Measurements from ENCODE around the gene ARFIP1.

The ARFIP1 gene

DNA sequence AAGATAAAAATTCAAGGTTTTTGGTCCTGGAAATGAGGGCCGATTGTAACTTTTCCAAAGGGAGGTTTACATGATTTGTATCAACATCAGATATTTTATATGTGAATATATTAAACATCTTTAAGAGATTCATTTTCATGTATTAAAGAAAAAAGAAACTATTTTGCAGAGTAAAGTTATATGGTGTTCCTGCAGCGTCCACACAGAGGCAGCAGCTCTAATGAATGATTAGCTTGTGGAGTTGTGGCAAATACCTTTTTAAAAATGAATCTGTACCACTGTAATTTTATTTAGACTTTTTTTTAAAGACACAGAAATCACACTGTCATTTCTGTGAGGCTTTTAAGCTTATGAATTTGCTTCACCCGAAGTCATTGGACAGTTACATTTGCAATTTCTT lies 130.8 kb downstream of the ARFIP1 start:
- H2BK5ac ChIP-seq (ENCODE audit: low read length): no peak overlapping the region
- H3K4ac ChIP-seq (ENCODE audit: low read length): no peak overlapping the region
- H3K4me2 ChIP-seq (ENCODE audit: insufficient read depth, low read length, poor library complexity, severe bottlenecking): no peak overlapping the region
- H4K8ac ChIP-seq (ENCODE audit: low read depth, low read length): no peak overlapping the region
- H4K91ac ChIP-seq (ENCODE audit: low read depth, low read length, poor library complexity): no peak overlapping the region
- H3K23ac ChIP-seq (ENCODE audit: low read depth, low read length, poor library complexity): no peak overlapping the region
- DNase-seq (ENCODE audit: low spot score): no peak
- H3K4me3 ChIP-seq (ENCODE audit: low read length in 2 of 2): no peak overlapping the region
- H3K4me1 ChIP-seq (ENCODE audit: control insufficient read depth in 2 of 2, insufficient read depth in 1 of 2, low read depth in 1 of 2, low read length in 2 of 2): no peaks in the 10 kb centered on the region
- no peak overlapping the region for H2BK15ac ChIP-seq (ENCODE audit: low read length)
- H2AK5ac ChIP-seq (ENCODE audit: low read depth, low read length): no peak overlapping the region
- H2BK12ac ChIP-seq (ENCODE audit: low read length): no peak overlapping the region
- no peaks in the 10 kb centered on the region for H3K27me3 ChIP-seq (ENCODE audit: control insufficient read depth in 3 of 3, insufficient read depth in 3 of 3, low read depth in 1 of 3, low read length in 3 of 3)
- H3K9ac ChIP-seq (ENCODE audit: low read depth, low read length, poor library complexity): no peak overlapping the region
- no peak overlapping the region for H2AFZ ChIP-seq (ENCODE audit: low read length)
- H3K79me1 ChIP-seq (ENCODE audit: low read depth, low read length): no peaks in the 10 kb centered on the region
- no CpG with 5 or more reads among the region's 3 CpGs for WGBS, 2 donors (ENCODE audit: extremely low coverage in 2 of 2, insufficient read length in 2 of 2, insufficient replicate concordance in 1 of 2)
- H3K9me3 ChIP-seq (replicated peaks in 1 of 2; ENCODE audit: control insufficient read depth in 2 of 2, insufficient read depth in 1 of 2, low read depth in 1 of 2, low read length in 2 of 2): peaks cover 0 to 3% of the 10 kb centered on the region in 2 donors
- H3K36me3 ChIP-seq (replicated peaks in 1 of 2; ENCODE audit: control insufficient read depth in 2 of 2, insufficient read depth in 2 of 2, low read length in 2 of 2): peaks cover 0 to 25% of the 10 kb centered on the region in 2 donors
- H3K18ac ChIP-seq (ENCODE audit: low read length): no peak overlapping the region
- H3K27ac ChIP-seq (replicated peaks; ENCODE audit: low read length): no peak overlapping the region
- no peak overlapping the region for H3K14ac ChIP-seq (ENCODE audit: low read length)
- no peak overlapping the region for H2BK120ac ChIP-seq (ENCODE audit: low read depth, low read length)

DNA sequence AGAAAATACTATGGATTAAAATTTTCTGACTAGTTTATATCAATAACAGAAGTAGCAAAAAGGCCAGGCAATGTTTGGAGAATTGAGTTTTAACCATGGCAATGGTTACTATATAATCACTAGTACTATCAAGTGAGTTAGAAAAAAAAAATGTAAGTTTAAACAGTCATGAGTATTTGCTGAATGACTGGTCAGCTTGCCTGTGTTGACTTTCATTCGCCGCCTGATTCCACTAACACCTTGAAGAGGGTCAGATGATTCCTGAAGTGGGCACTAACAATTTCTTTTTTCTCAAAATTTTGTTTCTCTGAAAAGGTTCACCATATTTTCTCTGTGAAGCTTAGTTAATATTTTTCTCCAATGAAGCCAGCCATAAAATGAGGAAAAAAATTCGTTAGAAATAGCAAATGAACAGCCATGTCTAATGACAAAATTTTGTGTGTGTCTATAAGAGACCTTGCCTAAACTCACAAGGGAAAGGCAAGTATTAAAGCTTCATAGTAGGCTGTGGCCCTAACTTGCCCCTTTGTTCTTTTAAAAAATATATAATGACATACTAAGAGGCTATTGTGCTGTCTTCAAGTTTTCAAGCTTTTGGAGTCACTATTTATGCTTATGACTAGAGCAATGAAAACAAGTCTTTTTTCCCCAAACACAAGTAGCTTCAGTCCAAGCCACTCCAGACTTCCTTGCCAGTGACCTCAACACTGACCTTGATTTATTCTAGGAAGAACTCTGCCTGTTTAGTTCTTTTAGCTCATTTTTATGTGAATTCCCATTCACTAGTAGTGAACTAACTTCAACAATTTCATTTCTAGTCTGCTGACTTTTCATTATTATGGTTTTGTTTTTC lies 138.0 kb downstream of the ARFIP1 start:
- no peak overlapping the region for H3K4ac ChIP-seq (ENCODE audit: low read length)

DNA sequence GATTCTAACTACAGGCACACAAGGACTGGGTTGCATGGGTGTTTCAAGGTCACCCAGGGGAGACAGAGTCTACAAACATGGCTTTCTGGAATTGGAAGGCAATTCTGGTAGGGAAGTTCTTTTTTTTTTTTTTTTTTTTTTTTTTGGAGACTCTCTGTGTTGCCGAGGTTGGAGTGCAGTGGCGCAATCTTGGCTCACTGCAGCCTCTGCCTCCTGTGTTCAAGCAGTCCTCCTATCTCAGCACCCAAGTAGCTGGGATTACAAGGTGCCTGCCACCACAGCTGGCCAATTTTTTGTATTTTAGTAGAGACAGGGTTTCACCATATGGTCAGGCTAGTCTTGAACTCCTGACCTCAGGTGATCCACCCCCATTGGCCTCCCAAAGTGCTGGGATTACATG lies 140.1 kb downstream of the ARFIP1 start:
- H3K79me1 ChIP-seq (ENCODE audit: low read depth, low read length): no peaks in the 10 kb centered on the region
- no peak overlapping the region for H3K23ac ChIP-seq (ENCODE audit: low read depth, low read length, poor library complexity)
- H3K4me3 ChIP-seq (ENCODE audit: low read length in 2 of 2): no peak overlapping the region
- no peak overlapping the region for H2BK120ac ChIP-seq (ENCODE audit: low read depth, low read length)
- DNase-seq (ENCODE audit: low spot score): no peak
- H3K36me3 ChIP-seq (replicated peaks in 1 of 2; ENCODE audit: control insufficient read depth in 2 of 2, insufficient read depth in 2 of 2, low read length in 2 of 2): peaks cover 0 to 2% of the 10 kb centered on the region in 2 donors
- no CpG with 5 or more reads among the region's 2 CpGs for WGBS, 2 donors (ENCODE audit: extremely low coverage in 2 of 2, insufficient read length in 2 of 2, insufficient replicate concordance in 1 of 2)
- no peak overlapping the region for H3K18ac ChIP-seq (ENCODE audit: low read length)
- H3K27ac ChIP-seq (replicated peaks; ENCODE audit: low read length): no peak overlapping the region
- no peak overlapping the region for H3K14ac ChIP-seq (ENCODE audit: low read length)
- no peak overlapping the region for H4K8ac ChIP-seq (ENCODE audit: low read depth, low read length)
- H3K27me3 ChIP-seq (ENCODE audit: control insufficient read depth in 3 of 3, insufficient read depth in 3 of 3, low read depth in 1 of 3, low read length in 3 of 3): no peaks in the 10 kb centered on the region
- no peak overlapping the region for H2BK12ac ChIP-seq (ENCODE audit: low read length)
- H3K4me2 ChIP-seq (ENCODE audit: insufficient read depth, low read length, poor library complexity, severe bottlenecking): no peak overlapping the region
- H3K4ac ChIP-seq (ENCODE audit: low read length): no peak overlapping the region
- no peak overlapping the region for H2AFZ ChIP-seq (ENCODE audit: low read length)
- H4K91ac ChIP-seq (ENCODE audit: low read depth, low read length, poor library complexity): no peak overlapping the region
- no peak overlapping the region for H2BK15ac ChIP-seq (ENCODE audit: low read length)
- no peak overlapping the region for H2AK5ac ChIP-seq (ENCODE audit: low read depth, low read length)
- no peak overlapping the region for H2BK5ac ChIP-seq (ENCODE audit: low read length)
- no peak overlapping the region for H3K9ac ChIP-seq (ENCODE audit: low read depth, low read length, poor library complexity)
- peaks cover 8 to 29% of the 10 kb centered on the region in 2 donors for H3K9me3 ChIP-seq (replicated peaks in 1 of 2; ENCODE audit: control insufficient read depth in 2 of 2, insufficient read depth in 1 of 2, low read depth in 1 of 2, low read length in 2 of 2)
- H3K4me1 ChIP-seq (ENCODE audit: control insufficient read depth in 2 of 2, insufficient read depth in 1 of 2, low read depth in 1 of 2, low read length in 2 of 2): no peaks in the 10 kb centered on the region

More for the DNA sequence above, 138.0 kb downstream of the ARFIP1 start:
- Histone ChIP-seq H3K4me3 (ENCODE audit: low read length in 2 of 2) (no peak overlapping the region), H3K79me1 (ENCODE audit: low read depth, low read length) (no peaks in the 10 kb centered on the region), H4K91ac (ENCODE audit: low read depth, low read length, poor library complexity) (no peak overlapping the region), H2AFZ (ENCODE audit: low read length) (no peak overlapping the region), H2AK5ac (ENCODE audit: low read depth, low read length) (no peak overlapping the region), H3K36me3 (replicated peaks in 1 of 2; ENCODE audit: control insufficient read depth in 2 of 2, insufficient read depth in 2 of 2, low read length in 2 of 2) (peaks cover 2 to 3% of the 10 kb centered on the region in 2 donors), H2BK15ac (ENCODE audit: low read length) (no peak overlapping the region), H3K18ac (ENCODE audit: low read length) (no peak overlapping the region), H2BK12ac (ENCODE audit: low read length) (no peak overlapping the region), H3K9ac (ENCODE audit: low read depth, low read length, poor library complexity) (no peak overlapping the region), H3K27ac (replicated peaks; ENCODE audit: low read length) (no peak overlapping the region), H3K23ac (ENCODE audit: low read depth, low read length, poor library complexity) (no peak overlapping the region), H3K4me2 (ENCODE audit: insufficient read depth, low read length, poor library complexity, severe bottlenecking) (no peak overlapping the region), H3K4me1 (ENCODE audit: control insufficient read depth in 2 of 2, insufficient read depth in 1 of 2, low read depth in 1 of 2, low read length in 2 of 2) (no peaks in the 10 kb centered on the region), H2BK5ac (ENCODE audit: low read length) (no peak overlapping the region), H3K27me3 (ENCODE audit: control insufficient read depth in 3 of 3, insufficient read depth in 3 of 3, low read depth in 1 of 3, low read length in 3 of 3) (no peaks in the 10 kb centered on the region), H4K8ac (ENCODE audit: low read depth, low read length) (no peak overlapping the region), H2BK120ac (ENCODE audit: low read depth, low read length) (no peak overlapping the region), H3K14ac (ENCODE audit: low read length) (no peak overlapping the region), H3K9me3 (replicated peaks in 1 of 2; ENCODE audit: control insufficient read depth in 2 of 2, insufficient read depth in 1 of 2, low read depth in 1 of 2, low read length in 2 of 2) (peaks cover 8 to 29% of the 10 kb centered on the region in 2 donors)
- no peak for DNase-seq (ENCODE audit: low spot score)
- no CpG with 5 or more reads among the region's 3 CpGs for WGBS, 2 donors (ENCODE audit: extremely low coverage in 2 of 2, insufficient read length in 2 of 2, insufficient replicate concordance in 1 of 2)

DNA sequence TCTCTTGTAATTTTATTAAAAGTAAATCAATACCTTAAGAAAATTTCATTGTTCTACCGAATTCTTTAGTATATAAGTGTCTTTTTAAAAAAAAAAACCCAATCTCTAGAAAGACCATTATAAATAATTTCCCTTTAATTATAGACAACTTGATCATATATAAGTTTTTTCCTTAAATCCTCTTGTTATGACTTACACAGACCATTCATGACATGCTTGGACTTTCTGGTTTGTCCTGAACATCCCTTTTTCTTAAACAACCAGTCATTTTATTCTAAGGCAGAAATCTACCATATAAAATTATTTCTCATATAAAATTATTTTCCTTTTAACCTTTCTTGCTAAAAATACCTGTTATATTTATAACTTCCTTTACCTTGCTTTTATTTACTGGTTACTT lies 141.0 kb downstream of the ARFIP1 start:
- Histone ChIP-seq H3K9me3 (replicated peaks in 1 of 2; ENCODE audit: control insufficient read depth in 2 of 2, insufficient read depth in 1 of 2, low read depth in 1 of 2, low read length in 2 of 2) (peaks cover 8 to 29% of the 10 kb centered on the region in 2 donors), H3K18ac (ENCODE audit: low read length) (no peak overlapping the region), H3K36me3 (replicated peaks in 1 of 2; ENCODE audit: control insufficient read depth in 2 of 2, insufficient read depth in 2 of 2, low read length in 2 of 2) (peaks cover 0 to 2% of the 10 kb centered on the region in 2 donors), H3K9ac (ENCODE audit: low read depth, low read length, poor library complexity) (no peak overlapping the region), H3K4ac (ENCODE audit: low read length) (no peak overlapping the region), H3K4me2 (ENCODE audit: insufficient read depth, low read length, poor library complexity, severe bottlenecking) (no peak overlapping the region), H4K91ac (ENCODE audit: low read depth, low read length, poor library complexity) (no peak overlapping the region), H3K14ac (ENCODE audit: low read length) (no peak overlapping the region), H2BK12ac (ENCODE audit: low read length) (no peak overlapping the region), H2BK5ac (ENCODE audit: low read length) (no peak overlapping the region), H2BK120ac (ENCODE audit: low read depth, low read length) (no peak overlapping the region), H3K4me1 (ENCODE audit: control insufficient read depth in 2 of 2, insufficient read depth in 1 of 2, low read depth in 1 of 2, low read length in 2 of 2) (no peaks in the 10 kb centered on the region), H3K4me3 (ENCODE audit: low read length in 2 of 2) (no peak overlapping the region), H4K8ac (ENCODE audit: low read depth, low read length) (no peak overlapping the region), H2AFZ (ENCODE audit: low read length) (no peak overlapping the region), H3K23ac (ENCODE audit: low read depth, low read length, poor library complexity) (no peak overlapping the region), H3K27me3 (ENCODE audit: control insufficient read depth in 3 of 3, insufficient read depth in 3 of 3, low read depth in 1 of 3, low read length in 3 of 3) (no peaks in the 10 kb centered on the region), H2AK5ac (ENCODE audit: low read depth, low read length) (no peak overlapping the region), H2BK15ac (ENCODE audit: low read length) (no peak overlapping the region), H3K27ac (replicated peaks; ENCODE audit: low read length) (no peak overlapping the region), H3K79me1 (ENCODE audit: low read depth, low read length) (no peaks in the 10 kb centered on the region)
- no CpG with 5 or more reads among the region's 1 CpG for whole genome bisulfite sequencing, 2 donors (ENCODE audit: extremely low coverage in 2 of 2, insufficient read length in 2 of 2, insufficient replicate concordance in 1 of 2)
- DNase-seq (ENCODE audit: low spot score): peak; percentile 31

All from neuronal stem cell (in vitro differentiated cells).